K562 (cell line): Measurements from ENCODE around the gene PACC1. TPM values are rescaled to one million over a fixed set of nuclear protein-coding genes. Genes with fewer than 3 reads are reported as not detected.

ENCODE experiments used
- ATAC-seq: fragments of 200-7000 bp; cut with Tn5 transposase; 3 replicates; pipeline ENCODE4 v1.9.1; 2020; ENCODE audit warnings: moderate library complexity
- BruUV-seq: library from RNA; stranded (reverse); fragments of 400-500 nt; replicated peaks from 2 replicates; lab custom pipeline; 2021; lab: Mats Ljungman, UMichigan
- CTCF ChIA-PET: fragments of 300-600 bp; formaldehyde crosslinking; extraction: SDS; loops from one replicate; lab custom pipeline; 2021; ENCODE audit warnings: low intra/inter-chr PET ratio; lab: Yijun Ruan, JAX
- POLR2A ChIA-PET: fragments of 300-600, 350-650 bp; sonication (Branson Sonifier 250); formaldehyde crosslinking; extraction: SDS; loops from one replicate; lab custom pipeline; 2021; ENCODE audit warnings: antibody characterized with exemption, inconsistent platforms; lab: Yijun Ruan, JAX
- DNase-seq, 4 experiments: peaks; one replicate each; pipeline versions ENCODE4 v3.0.0 to v3.0.0-alpha.2; 2011 to 2018; ENCODE audit warnings: low spot score in 3 of 4, mixed read lengths in 3 of 4; ENCODE audit errors: extremely low read depth in 1 of 4
- FAIRE-seq: peaks from 2 replicates; lab custom pipeline; 2011; peaks lifted over from hg19 to GRCh38; lab: Jason Lieb, UNC
- H2AFZ ChIP-seq: 2 replicates; pipeline ENCODE4 v1.6.0; 2011; ENCODE audit warnings: low read depth, low read length, control low read depth, inconsistent platforms
- H3K27ac ChIP-seq: fragments of 200-600 bp; 3 replicates; pipeline ENCODE4 v1.8.0; 2011; ENCODE audit warnings: low read depth, mild to moderate bottlenecking, control low read depth, inconsistent platforms, low read length, moderate library complexity, mixed read lengths; ENCODE audit errors: extremely low read depth
- H3K27me3 ChIP-seq, 2 experiments: fragments of 300-600 bp in 1 of 2; 2 replicates in 1 of 2; 3 replicates in 1 of 2; pipeline versions ENCODE4 v1.6.0 to v1.8.0; 2011; ENCODE audit warnings: inconsistent platforms in 2 of 2, low read length in 2 of 2, mild to moderate bottlenecking in 1 of 2, mixed read lengths in 1 of 2, moderate library complexity in 1 of 2; ENCODE audit not compliant: control insufficient read depth in 2 of 2, insufficient read depth in 2 of 2
- H3K36me3 ChIP-seq: fragments of 300-600 bp; 3 replicates; pipeline ENCODE4 v1.8.0; 2011; ENCODE audit warnings: mild to moderate bottlenecking, low read length, inconsistent platforms; ENCODE audit not compliant: control insufficient read depth, insufficient read depth
- H3K4me1 ChIP-seq, 2 experiments: fragments of 200-600 bp in 1 of 2; replicated peaks in 1 of 2; 2 replicates in 1 of 2; 3 replicates in 1 of 2; pipeline versions ENCODE4 v1.5.1 to v1.8.0; 2011; ENCODE audit warnings: inconsistent platforms in 2 of 2, low read length in 2 of 2, mild to moderate bottlenecking in 1 of 2, mixed read lengths in 1 of 2, moderate library complexity in 1 of 2; ENCODE audit not compliant: control insufficient read depth in 2 of 2, insufficient read depth in 2 of 2
- H3K4me2 ChIP-seq: 2 replicates; pipeline ENCODE4 v1.6.1; 2011; ENCODE audit warnings: low read length, control low read depth, inconsistent platforms, mixed read lengths; ENCODE audit not compliant: insufficient read depth
- H3K4me3 ChIP-seq: fragments of 200-600 bp; sonication (generic), shearing (Covaris generic); 2 replicates; pipeline ENCODE4 v1.5.1; 2016; ENCODE audit warnings: control low read depth, inconsistent platforms
- H3K79me2 ChIP-seq: fragments of 200-600 bp; 3 replicates; pipeline ENCODE4 v1.8.0; 2011; ENCODE audit warnings: low read length, inconsistent platforms; ENCODE audit not compliant: control insufficient read depth, insufficient read depth
- H3K9ac ChIP-seq, 2 experiments: 2 replicates each; pipeline versions ENCODE4 v1.6.0 to v1.6.1; 2011; ENCODE audit warnings: low read depth in 2 of 2, low read length in 2 of 2, control low read depth in 1 of 2, inconsistent platforms in 1 of 2, mild to moderate bottlenecking in 1 of 2, mixed read lengths in 1 of 2; ENCODE audit not compliant: insufficient read depth in 1 of 2
- H3K9me1 ChIP-seq: one replicate; pipeline ENCODE4 v1.6.0; 2011; ENCODE audit warnings: inconsistent platforms, mild to moderate bottlenecking, low read length, moderate library complexity; ENCODE audit not compliant: control insufficient read depth, insufficient read depth
- H3K9me3 ChIP-seq: replicated peaks from 2 replicates; pipeline ENCODE4 v1.5.1; 2011; ENCODE audit warnings: low read depth, low read length, inconsistent platforms; ENCODE audit not compliant: control insufficient read depth, insufficient read depth
- H4K20me1 ChIP-seq: replicated peaks from 2 replicates; pipeline ENCODE4 v1.6.1; 2011; ENCODE audit warnings: low read length, inconsistent platforms, mixed read lengths; ENCODE audit not compliant: control insufficient read depth, insufficient read depth
- ARID1B ChIP-seq: fragments of 450-650 bp; IDR thresholded peaks from 2 replicates; pipeline ENCODE4 v1.6.1; 2016; ENCODE audit warnings: antibody characterized with exemption, mild to moderate bottlenecking, inconsistent platforms
- CBFB ChIP-seq: sonication (generic); formaldehyde crosslinking; IDR thresholded peaks from 2 replicates; pipeline ENCODE4 v1.4.0; 2020; ENCODE audit warnings: mild to moderate bottlenecking, missing genetic modification reagents
- CHD4 ChIP-seq: fragments of 200-600 bp; sonication (generic); IDR thresholded peaks from 3 replicates; pipeline ENCODE4 v1.6.1; 2012; ENCODE audit warnings: low read depth, mild to moderate bottlenecking, mixed read lengths, low read length, inconsistent platforms; ENCODE audit not compliant: insufficient read depth, insufficient replicate concordance, poor library complexity, severe bottlenecking
- MAFK ChIP-seq: IDR thresholded peaks from 2 replicates; pipeline ENCODE4 v1.6.1; 2011; ENCODE audit warnings: low read length, improper control_type of control experiment
- NFRKB ChIP-seq: fragments of 450-650 bp; IDR thresholded peaks from 2 replicates; pipeline ENCODE4 v1.6.1; 2016; ENCODE audit warnings: low read depth
- NONO ChIP-seq, 2 experiments: fragments of 200-400 bp in 1 of 2; fragments of 450-650 bp in 1 of 2; formaldehyde crosslinking in 1 of 2; IDR thresholded peaks; 2 replicates each; pipeline ENCODE4 v1.6.1; 2017; ENCODE audit warnings: low read depth in 2 of 2, mild to moderate bottlenecking in 2 of 2, moderate library complexity in 2 of 2, low read length in 1 of 2
- SOX6 ChIP-seq: fragments of 450-650 bp; IDR thresholded peaks from 2 replicates; pipeline ENCODE4 v1.6.1; 2014; ENCODE audit warnings: mild to moderate bottlenecking
- SRSF9 ChIP-seq: fragments of 200-400 bp; formaldehyde crosslinking; IDR thresholded peaks from 2 replicates; pipeline ENCODE4 v1.6.1; 2017; ENCODE audit warnings: low read depth, low read length, borderline replicate concordance
- THRAP3 ChIP-seq: fragments of 450-650 bp; IDR thresholded peaks from 2 replicates; pipeline ENCODE4 v1.6.1; 2016; ENCODE audit warnings: mild to moderate bottlenecking, inconsistent platforms, borderline replicate concordance
- ZKSCAN1 ChIP-seq: fragments of 150-350 bp; IDR thresholded peaks from 2 replicates; pipeline ENCODE4 v1.6.1; 2016; ENCODE audit warnings: low read depth, low read length
- WGBS: fragments of 100-300 bp; shearing (Covaris generic); methylation state at CpG from one replicate; pipeline ENCODE4 v1.1.6; 2016; ENCODE audit warnings: low coverage, mixed read lengths; ENCODE audit not compliant: insufficient coverage; ENCODE audit errors: missing lambda C conversion rate; 5-methylcytosine and 5-hydroxymethylcytosine counted together
- in situ Hi-C: fragments of 300-500 bp; cut with MboI; formaldehyde crosslinking; loops from 4 replicates; pipeline ENCODE4 v1.15.0; 2018; ENCODE audit warnings: inconsistent platforms, mixed read lengths
- intact Hi-C: fragments of 100-400 bp; cut with micrococcal nuclease; formaldehyde crosslinking; loops from 2 replicates; pipeline ENCODE4 v1.14.2; 2022
- polyA plus RNA-seq, 8 experiments: library from polyadenylated mRNA; depleted of rRNA in 4 of 8; stranded (reverse) in 5 of 8; unstranded in 3 of 8; fragments of >200 nt; fragmentation: Nextera tagmentation in 2 of 8; fragmentation: Illumina TruSeq in 1 of 8; extraction: Ambion mirVana in 2 of 8; extraction: Trizol in 1 of 8; gene quantifications; 2 replicates each; pipeline versions ENCODE4 v1.2.1 to v1.2.3, GENCODE V29; 2011 to 2014; ENCODE audit warnings: inconsistent platforms in 1 of 8, missing spikeins in 1 of 8
- total RNA-seq, 7 experiments: library from RNA; depleted of rRNA in 6 of 7; stranded (reverse); fragments of >200 nt in 6 of 7; fragmentation: Illumina TruSeq in 2 of 7; extraction: Trizol in 2 of 7; gene quantifications; 2 replicates each; pipeline versions ENCODE4 v1.2.1 to v1.2.3, GENCODE V29; 2011 to 2021; ENCODE audit warnings: low replicate concordance in 1 of 7
- TF ChIP-seq, protein P1 (sequence below): sonication (generic); formaldehyde crosslinking; IDR thresholded peaks from 2 replicates; pipeline ENCODE4 v1.8.1; 2023; ENCODE audit warnings: mild to moderate bottlenecking, missing genetic modification reagents

The PACC1 gene
- total and polyA plus RNA-seq, 9 of the 15 experiments (the other 6 are each of a cell fraction or from before 2014, with no cell fraction given) = 7.1 to 19.3 (median 14.9) TPM

DNA sequence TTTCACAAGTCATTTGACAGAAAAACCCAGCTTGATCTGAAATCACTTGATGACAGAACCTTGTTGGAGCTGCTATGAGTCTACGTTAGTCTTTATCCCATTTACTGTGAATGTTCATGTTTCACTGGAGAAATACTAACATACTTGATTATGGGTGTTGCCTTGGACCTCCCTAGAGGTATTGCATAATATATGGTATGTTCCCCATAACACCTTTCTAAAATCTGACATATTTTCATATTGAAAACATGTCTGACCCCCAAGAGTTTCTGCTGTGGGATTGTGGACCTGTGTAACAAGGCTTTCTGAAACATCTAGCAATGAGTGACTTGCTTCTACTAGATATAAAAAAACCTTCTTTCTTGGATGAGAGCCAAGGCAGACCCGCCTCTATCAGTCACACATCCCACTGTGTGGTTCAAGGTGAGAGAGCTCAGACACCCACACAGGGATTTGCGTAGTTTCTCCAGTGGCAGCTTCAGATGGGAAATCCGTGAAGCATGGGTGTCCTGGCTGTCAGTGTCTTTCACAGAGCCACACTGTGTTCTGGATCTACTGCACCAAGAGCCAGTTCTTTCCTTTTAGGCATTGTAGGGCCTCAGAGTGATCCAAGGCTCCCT is 22.6 kb upstream of the PACC1 start:
- DNase-seq = peak; percentile 69 to 73 (median 70)
- ChIA-PET POLR2A (interaction anchor here (0.5 to 1.4 kb wide), 3 partner anchors 14 to 329 kb away, joined by 3 to 4 read pairs (median 3); partner anchors contain the start of gene PACC1), CTCF (no interaction called here)
- FAIRE-seq = peak; percentile 48
- intact Hi-C loops = loop anchor here (5.0 kb wide), 1 partner anchor 150 kb away; the partner anchor contains the start of gene PPP2R5A
- H3K4me2 ChIP-seq = no peak overlapping the region
- H3K27me3 ChIP-seq = no peaks in the 10 kb centered on the region; a peak in 1 of 5 replicates
- no peak overlapping the region for H3K9ac ChIP-seq
- no peaks in the 10 kb centered on the region for H3K9me1 ChIP-seq
- H3K4me1 ChIP-seq = peaks cover 33 to 38% of the 10 kb centered on the region in 2 experiments
- H3K79me2 ChIP-seq = peaks cover 62% of the 10 kb centered on the region
- no TSS peak for BruUV-seq
- no peak overlapping the region for H3K4me3 ChIP-seq
- no peak for ATAC-seq
- WGBS = 35% methylated on average over 4 of the region's 4 CpGs
- H3K36me3 ChIP-seq = peaks cover 12% of the 10 kb centered on the region; the same call in 2 of the 3 replicates
- no peak overlapping the region for H3K27ac ChIP-seq
- no peak overlapping the region for H2AFZ ChIP-seq
- H4K20me1 ChIP-seq = peaks cover 22% of the 10 kb centered on the region
- H3K9me3 ChIP-seq = no peaks in the 10 kb centered on the region
- in situ Hi-C loops = no loop called here
- TF ChIP-seq NFRKB (no peak), ARID1B (0 out of 2 replicates have a peak, but pooled peaks have one; percentile 8), SRSF9 (no peak), CHD4 (no peak), ZKSCAN1 (no peak), NONO (IDR thresholded peaks at IDR 0.05; ENCODE audit: low read depth in 2 of 2, low read length in 1 of 2) (no peak), SOX6 (no peak), THRAP3 (no peak), CBFB (CRISPR knock-in tag) (no peak), MAFK (no peak)
- TF ChIP-seq, protein P1, sequence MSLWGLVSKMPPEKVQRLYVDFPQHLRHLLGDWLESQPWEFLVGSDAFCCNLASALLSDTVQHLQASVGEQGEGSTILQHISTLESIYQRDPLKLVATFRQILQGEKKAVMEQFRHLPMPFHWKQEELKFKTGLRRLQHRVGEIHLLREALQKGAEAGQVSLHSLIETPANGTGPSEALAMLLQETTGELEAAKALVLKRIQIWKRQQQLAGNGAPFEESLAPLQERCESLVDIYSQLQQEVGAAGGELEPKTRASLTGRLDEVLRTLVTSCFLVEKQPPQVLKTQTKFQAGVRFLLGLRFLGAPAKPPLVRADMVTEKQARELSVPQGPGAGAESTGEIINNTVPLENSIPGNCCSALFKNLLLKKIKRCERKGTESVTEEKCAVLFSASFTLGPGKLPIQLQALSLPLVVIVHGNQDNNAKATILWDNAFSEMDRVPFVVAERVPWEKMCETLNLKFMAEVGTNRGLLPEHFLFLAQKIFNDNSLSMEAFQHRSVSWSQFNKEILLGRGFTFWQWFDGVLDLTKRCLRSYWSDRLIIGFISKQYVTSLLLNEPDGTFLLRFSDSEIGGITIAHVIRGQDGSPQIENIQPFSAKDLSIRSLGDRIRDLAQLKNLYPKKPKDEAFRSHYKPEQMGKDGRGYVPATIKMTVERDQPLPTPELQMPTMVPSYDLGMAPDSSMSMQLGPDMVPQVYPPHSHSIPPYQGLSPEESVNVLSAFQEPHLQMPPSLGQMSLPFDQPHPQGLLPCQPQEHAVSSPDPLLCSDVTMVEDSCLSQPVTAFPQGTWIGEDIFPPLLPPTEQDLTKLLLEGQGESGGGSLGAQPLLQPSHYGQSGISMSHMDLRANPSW (CRISPR knock-in tag) = no peak
